Progenitor cell of endocrine pancreas (in vitro differentiated cells): ENCODE measurements around the gene SLC22A12. TPM values are rescaled to one million over a fixed set of nuclear protein-coding genes. Genes with fewer than 3 reads are reported as not detected.

ENCODE experiments used
- DNase-seq: peaks from one replicate; pipeline ENCODE4 v3.0.0; 2021; ENCODE audit warnings: low spot score; ENCODE audit not compliant: unreplicated experiment
- H3K27ac Mint-ChIP-seq: 2 replicates; pipeline ENCODE4 v1.8.0; 2021; ENCODE audit warnings: mild to moderate bottlenecking, moderate library complexity, mixed read lengths
- H3K27me3 Mint-ChIP-seq: 2 replicates; pipeline ENCODE4 v1.8.0; 2021; ENCODE audit warnings: mixed read lengths
- H3K36me3 Mint-ChIP-seq: 2 replicates; pipeline ENCODE4 v1.8.0; 2022; ENCODE audit warnings: mixed read lengths; ENCODE audit not compliant: insufficient read depth
- H3K4me1 Mint-ChIP-seq: 2 replicates; pipeline ENCODE4 v1.8.0; 2021; ENCODE audit warnings: low read depth, mixed read lengths
- H3K4me3 Mint-ChIP-seq: 2 replicates; pipeline ENCODE4 v1.8.0; 2021; ENCODE audit warnings: low read depth, mild to moderate bottlenecking, moderate library complexity, mixed read lengths
- H3K9me3 Mint-ChIP-seq: 2 replicates; pipeline ENCODE4 v1.8.0; 2021; ENCODE audit warnings: low read depth, mixed read lengths
- total RNA-seq: library from RNA; stranded (reverse); gene quantifications from 2 replicates; pipeline ENCODE4 v1.2.1, GENCODE V29; 2021
- TF ChIP-seq, protein P1 (sequence below): fragments of 200-600 bp; sonication (generic); IDR thresholded peaks from one replicate; pipeline ENCODE4 v1.5.0; 2021; ENCODE audit warnings: antibody characterized with exemption, mild to moderate bottlenecking; ENCODE audit not compliant: unreplicated experiment

SLC22A12 gene
- total RNA-seq, 1 donor from 2014 or later: not detected

DNA sequence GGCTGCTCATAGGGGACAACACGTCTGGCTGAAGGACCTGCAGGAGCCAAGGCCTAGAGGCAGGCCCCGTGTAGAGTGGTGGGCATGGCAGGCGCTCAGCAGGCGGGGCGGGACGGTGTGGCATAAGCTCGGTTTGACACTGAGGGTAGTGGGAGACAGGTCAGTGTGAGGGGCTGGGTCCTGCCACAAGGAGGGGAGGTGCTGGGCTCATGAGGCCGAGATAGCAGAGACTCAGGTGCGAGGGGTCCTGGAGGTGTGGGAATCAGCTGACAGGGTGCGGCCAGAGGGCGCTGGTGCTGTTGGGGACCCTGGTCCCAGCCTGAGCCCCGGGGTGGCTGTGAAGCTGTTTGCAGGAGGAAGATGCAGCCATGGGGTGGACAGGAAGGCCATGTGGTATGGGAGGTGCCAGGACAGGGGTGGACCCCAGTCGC, 6.7 kb downstream of the SLC22A12 start:
- Mint-ChIP-seq H3K9me3 (no peaks in the 10 kb centered on the region), H3K4me3 (no peak overlapping the region), H3K36me3 (no peaks in the 10 kb centered on the region), H3K4me1 (no peaks in the 10 kb centered on the region), H3K27ac (no peak overlapping the region), H3K27me3 (peaks cover 9% of the 10 kb centered on the region)
- TF ChIP-seq, protein P1, sequence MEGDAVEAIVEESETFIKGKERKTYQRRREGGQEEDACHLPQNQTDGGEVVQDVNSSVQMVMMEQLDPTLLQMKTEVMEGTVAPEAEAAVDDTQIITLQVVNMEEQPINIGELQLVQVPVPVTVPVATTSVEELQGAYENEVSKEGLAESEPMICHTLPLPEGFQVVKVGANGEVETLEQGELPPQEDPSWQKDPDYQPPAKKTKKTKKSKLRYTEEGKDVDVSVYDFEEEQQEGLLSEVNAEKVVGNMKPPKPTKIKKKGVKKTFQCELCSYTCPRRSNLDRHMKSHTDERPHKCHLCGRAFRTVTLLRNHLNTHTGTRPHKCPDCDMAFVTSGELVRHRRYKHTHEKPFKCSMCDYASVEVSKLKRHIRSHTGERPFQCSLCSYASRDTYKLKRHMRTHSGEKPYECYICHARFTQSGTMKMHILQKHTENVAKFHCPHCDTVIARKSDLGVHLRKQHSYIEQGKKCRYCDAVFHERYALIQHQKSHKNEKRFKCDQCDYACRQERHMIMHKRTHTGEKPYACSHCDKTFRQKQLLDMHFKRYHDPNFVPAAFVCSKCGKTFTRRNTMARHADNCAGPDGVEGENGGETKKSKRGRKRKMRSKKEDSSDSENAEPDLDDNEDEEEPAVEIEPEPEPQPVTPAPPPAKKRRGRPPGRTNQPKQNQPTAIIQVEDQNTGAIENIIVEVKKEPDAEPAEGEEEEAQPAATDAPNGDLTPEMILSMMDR: no peak
- no peak for DNase-seq

DNA sequence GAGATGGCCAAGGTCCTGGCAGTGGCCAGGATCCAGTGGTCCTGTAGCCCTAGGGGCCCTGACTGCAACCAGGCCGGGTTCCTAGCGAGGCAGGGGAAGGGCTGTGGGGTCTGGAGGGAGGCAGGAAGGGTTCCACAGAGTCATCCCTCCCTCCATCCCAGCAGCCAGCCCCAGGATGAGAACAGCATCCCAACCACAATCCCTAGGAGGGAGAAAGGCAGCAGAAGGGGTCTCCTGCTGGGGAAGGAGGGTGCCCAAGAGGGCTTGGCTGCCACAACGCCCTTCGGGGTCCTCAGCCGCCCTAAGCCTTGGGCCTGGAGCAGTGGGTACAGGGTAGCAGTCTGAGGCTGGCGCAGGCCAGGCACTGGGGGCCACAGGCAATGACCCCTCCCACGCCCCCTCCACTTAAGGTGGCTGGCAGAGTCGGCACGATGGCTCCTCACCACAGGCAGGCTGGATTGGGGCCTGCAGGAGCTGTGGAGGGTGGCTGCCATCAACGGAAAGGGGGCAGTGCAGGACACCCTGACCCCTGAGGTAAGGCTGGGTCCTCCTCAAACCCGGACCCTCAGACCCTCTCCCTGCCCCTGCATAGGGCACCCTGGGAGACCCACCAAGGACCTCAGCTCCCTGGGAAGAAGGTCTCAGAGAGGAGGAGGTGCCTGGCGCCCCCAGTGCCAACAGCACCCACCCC, 7.2 kb downstream of the SLC22A12 start:
- Mint-ChIP-seq H3K36me3 (no peaks in the 10 kb centered on the region), H3K4me3 (no peak overlapping the region), H3K9me3 (no peaks in the 10 kb centered on the region), H3K27ac (no peak overlapping the region), H3K4me1 (no peaks in the 10 kb centered on the region), H3K27me3 (peaks cover 8% of the 10 kb centered on the region)
- no peak for DNase-seq
- TF ChIP-seq, protein P1: no peak

DNA sequence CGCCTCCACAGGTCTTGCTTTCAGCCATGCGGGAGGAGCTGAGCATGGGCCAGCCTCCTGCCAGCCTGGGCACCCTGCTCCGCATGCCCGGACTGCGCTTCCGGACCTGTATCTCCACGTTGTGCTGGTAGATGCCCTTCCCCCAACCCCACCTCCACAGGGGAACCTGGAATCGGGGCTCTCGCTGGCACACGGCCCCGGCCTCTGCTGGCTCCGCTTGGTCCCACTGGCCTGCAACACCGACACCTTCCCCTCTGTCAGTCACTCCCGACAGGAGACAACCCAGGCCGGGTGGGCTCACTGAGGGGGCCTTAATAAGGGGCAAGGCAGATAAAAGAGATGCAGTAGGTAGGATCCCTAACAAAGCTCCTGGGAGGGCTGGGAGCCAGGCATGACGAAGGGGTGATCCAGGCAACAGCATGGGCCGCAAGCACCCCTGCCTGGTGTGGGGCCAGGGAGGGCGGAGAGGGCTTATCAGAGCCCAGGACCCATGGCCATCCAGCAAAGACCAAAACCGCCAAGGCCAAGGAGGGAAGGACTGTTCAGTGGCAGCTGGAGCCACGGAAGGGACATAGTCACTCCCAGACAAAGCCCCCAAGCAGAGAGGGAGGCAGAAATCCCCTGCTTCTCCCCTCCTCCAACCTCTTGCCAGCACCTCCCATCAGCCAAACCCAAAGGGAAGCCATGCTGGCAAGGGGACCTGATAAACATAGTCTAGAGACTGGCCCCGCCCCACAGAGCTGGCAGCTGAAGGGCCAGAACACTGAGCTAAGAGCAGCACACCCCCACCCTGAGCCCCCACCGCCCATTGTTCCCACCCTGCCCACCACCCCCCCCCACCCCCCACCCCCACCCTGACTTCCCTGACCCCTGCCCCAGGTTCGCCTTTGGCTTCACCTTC, 8.0 kb downstream of the SLC22A12 start:
- TF ChIP-seq, protein P1: no peak
- DNase-seq: no peak

DNA sequence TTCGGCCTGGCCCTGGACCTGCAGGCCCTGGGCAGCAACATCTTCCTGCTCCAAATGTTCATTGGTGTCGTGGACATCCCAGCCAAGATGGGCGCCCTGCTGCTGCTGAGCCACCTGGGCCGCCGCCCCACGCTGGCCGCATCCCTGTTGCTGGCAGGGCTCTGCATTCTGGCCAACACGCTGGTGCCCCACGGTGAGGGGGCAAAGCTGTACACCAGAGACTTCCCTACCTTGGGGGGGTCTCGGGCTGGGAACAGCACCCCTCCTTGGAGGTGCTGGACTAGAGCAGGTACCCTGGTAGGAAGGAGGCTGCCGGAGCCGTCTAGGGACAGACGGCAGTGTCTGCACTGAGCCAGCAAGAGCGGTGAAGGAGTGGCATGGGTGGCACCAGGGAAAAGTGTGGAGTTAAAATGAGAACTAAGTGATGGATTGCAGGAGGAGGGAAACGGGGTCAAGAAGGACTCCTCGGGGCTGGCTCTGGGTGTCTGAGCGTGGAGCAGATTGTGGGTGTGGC, 8.7 kb downstream of the SLC22A12 start:
- H3K4me1 Mint-ChIP-seq: no peaks in the 10 kb centered on the region
- no peak overlapping the region for H3K4me3 Mint-ChIP-seq
- H3K36me3 Mint-ChIP-seq: no peaks in the 10 kb centered on the region
- TF ChIP-seq, protein P1: no peak
- no peaks in the 10 kb centered on the region for H3K9me3 Mint-ChIP-seq
- H3K27ac Mint-ChIP-seq: no peak overlapping the region
- DNase-seq: no peak
- H3K27me3 Mint-ChIP-seq: peaks cover 9% of the 10 kb centered on the region

More for the DNA sequence above, 8.0 kb downstream of the SLC22A12 start:
- Mint-ChIP-seq H3K27ac (peak overlapping the region; percentile 33), H3K4me3 (no peak overlapping the region), H3K36me3 (no peaks in the 10 kb centered on the region), H3K4me1 (no peaks in the 10 kb centered on the region), H3K9me3 (no peaks in the 10 kb centered on the region), H3K27me3 (peaks cover 5% of the 10 kb centered on the region)

DNA sequence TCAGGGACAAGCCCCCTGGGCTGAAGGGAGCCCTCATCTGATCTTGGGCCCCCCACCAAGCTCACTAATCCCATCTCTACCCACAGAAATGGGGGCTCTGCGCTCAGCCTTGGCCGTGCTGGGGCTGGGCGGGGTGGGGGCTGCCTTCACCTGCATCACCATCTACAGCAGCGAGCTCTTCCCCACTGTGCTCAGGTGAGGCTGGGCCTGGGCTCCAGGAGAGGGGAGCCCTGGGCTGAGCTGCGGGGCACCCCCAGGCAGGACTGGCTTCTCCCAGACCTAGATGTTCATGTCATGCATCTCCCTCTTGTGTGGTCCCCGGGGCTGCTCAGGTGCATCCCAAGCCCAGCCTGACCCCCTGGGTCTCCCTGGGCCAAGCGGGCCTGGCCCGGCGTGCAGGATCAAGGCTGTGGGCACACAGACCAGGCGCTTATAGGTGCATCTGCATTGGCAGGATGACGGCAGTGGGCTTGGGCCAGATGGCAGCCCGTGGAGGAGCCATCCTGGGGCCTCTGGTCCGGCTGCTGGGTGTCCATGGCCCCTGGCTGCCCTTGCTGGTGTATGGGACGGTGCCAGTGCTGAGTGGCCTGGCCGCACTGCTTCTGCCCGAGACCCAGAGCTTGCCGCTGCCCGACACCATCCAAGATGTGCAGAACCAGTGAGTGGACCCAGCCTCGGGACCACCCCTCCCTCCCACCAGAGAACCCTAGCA, 9.4 kb downstream of the SLC22A12 start:
- Mint-ChIP-seq H3K4me3 (no peak overlapping the region), H3K4me1 (no peaks in the 10 kb centered on the region), H3K27me3 (peaks cover 16% of the 10 kb centered on the region), H3K9me3 (no peaks in the 10 kb centered on the region), H3K27ac (no peak overlapping the region), H3K36me3 (no peaks in the 10 kb centered on the region)
- DNase-seq: no peak
- TF ChIP-seq, protein P1: no peak
